ENCODE data around the gene CLEC3B.

CLEC3B gene

DNA sequence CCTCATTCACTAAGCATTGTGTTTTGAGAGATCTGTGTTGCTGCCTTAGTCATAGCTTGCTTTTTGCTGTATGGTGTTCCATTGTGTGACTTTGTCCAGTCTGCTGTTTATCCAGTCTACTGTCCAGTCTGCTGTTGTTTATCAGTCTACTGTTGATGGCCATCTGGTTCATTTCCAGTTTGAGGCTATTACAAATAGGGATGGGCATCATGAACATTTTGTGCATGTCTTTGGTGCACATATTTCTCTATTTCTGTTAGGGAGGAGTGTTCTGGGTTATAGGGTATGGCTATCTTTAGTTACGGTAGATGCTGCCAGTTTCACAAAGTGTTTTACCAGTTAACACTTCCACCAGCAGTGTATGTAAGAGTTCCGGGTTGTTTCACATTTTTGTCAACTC, 22.2 kb upstream of the CLEC3B start:
- no peak for FAIRE-seq

GRCh38 chr3:45007091-45007490, 19.0 kb upstream of the CLEC3B start:
- FAIRE-seq, result no peak

- no peak for FAIRE-seq
These were observed 18.0 kb upstream of the CLEC3B start for GRCh38 chr3:45008117-45008516.

GRCh38 chr3:45009868-45010267, 16.2 kb upstream of the CLEC3B start:
- FAIRE-seq, result no peak

DNA sequence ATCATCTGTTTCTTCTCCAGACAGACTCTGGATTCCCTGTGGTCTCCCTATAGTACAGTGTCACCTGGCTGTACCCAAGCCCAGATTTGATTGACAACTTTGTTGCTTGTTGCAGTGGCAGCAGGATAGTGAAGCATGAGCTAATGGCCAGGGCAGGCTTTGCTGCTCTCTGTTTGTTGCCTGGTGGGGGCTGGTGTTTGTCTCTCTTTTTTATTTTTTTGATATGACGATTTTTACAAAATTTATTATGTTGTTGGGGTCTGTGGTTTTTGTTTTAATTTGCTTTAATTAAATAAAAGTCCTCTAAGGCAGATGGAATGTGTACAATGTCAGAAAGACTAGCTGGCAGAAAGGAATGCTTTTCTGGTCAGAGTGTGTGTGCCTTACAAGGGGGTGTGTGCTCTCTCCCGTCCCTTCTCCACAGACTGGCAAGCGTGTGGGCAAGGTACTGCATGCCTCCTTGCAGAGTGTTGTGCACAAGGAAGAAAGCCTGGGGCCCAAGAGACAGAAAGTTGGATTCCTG, 15.2 kb upstream of the CLEC3B start:
- peak; percentile 89 for FAIRE-seq

GRCh38 chr3:45011756-45012508, 14.2 kb upstream of the CLEC3B start:
- peak; percentile 95 for FAIRE-seq

DNA sequence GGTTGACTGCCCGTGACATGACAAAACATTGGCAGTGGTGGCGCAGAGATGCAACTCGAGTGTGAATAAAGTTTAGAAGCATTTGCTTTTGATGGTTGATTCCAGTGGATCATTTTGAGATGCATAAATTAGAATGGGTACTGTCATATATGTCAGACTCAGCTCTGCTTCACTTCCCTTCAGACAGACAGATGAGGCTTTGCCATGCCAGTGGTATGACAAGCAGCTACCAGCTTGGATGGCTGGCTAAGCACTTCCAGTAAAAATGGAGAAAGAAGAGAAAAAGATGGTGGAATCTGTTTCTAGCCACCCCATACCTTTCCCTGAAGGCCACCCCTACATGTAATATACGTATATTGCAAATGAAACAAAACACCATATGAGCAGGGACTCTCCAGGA, 13.5 kb upstream of the CLEC3B start:
- FAIRE-seq, result no peak

DNA sequence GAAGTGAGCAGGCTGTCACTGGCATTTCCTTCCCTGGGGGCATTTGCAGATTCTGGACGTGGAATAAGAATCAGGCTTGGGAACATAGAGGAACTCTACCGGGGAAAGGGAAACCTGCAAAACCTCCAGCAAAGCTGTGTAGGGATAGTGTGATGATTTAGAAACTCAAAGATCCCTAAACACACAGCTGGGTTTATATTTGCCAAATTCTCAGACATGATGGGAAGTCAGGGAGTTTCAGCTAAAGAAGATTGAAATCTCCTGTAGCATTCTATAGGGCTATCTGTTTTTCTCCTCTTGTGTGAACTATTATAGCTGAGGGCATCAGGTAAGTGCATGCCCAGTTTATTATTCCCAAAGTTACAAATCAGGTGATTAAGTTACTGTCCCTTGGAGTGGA, 9.2 kb upstream of the CLEC3B start:
- no peak for FAIRE-seq

DNA sequence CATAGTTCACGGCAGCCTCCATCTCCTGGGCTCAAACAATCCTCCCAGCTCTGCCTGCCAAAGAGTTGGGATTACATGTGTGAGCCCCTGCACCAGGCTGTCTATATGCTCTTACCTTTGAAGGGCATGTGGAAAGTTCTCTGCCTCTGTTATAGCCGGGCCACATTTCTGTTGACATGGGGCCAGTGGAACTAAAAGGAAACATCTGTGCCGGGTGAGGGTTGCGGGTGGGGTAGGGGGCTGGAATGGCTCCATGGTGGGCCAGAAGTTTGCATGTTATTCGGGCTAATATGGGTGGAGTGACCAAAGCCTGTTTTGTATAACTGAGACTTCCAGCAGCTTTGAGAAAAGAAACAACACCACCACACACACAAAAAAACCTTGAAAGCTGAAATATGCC, 8.3 kb upstream of the CLEC3B start:
- no peak for FAIRE-seq

GRCh38 chr3:45020534-45020933, 5.6 kb upstream of the CLEC3B start:
- FAIRE-seq, result no peak

DNA sequence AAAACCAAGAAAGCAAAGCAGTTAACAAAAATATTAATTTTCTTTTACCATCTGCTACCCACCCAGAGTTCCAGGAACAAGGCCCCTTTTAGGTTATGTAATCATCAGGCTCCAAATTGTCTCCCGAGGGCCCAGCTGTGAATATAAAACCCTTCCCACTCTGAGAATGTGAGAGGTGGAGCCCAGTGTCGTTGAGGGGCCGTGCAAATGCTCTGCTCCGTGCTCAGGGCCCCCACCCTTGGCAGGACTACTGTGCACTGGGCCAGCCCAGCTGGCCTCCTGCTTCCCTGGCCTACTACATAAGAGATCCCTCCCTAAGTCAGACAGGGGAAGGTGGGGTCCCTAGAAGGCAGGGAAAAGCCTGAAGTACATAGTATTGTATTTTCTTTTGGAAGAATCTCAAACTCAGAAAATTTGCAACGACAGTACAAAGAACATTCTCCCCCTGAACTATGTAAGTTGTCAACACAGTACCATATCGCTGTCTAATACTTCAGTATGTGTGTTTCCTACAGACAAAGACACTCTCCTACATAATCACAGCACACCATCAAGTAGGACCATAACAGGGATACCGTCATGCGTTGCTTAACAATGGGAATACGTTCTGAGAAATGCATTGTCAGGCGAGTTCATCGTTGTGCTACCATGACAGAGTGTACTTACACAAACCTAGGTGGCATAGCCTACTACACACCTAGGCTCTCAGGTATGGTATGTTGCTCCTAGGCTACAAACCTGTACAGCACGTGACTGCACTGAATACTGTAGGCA, 4.4 kb upstream of the CLEC3B start:
- FAIRE-seq, result no peak

GRCh38 chr3:45023675-45024074, 2.4 kb upstream of the CLEC3B start:
- no peak for FAIRE-seq

GRCh38 chr3:45024542-45025255, 1.4 kb upstream of the CLEC3B start:
- no peak for FAIRE-seq

GRCh38 chr3:45026957-45027356, 854 bp downstream of the CLEC3B start:
- no peak for FAIRE-seq

GRCh38 chr3:45027441-45027840, 1.3 kb downstream of the CLEC3B start:
- no peak for FAIRE-seq

GRCh38 chr3:45029216-45029615, 3.1 kb downstream of the CLEC3B start:
- FAIRE-seq, result no peak

DNA sequence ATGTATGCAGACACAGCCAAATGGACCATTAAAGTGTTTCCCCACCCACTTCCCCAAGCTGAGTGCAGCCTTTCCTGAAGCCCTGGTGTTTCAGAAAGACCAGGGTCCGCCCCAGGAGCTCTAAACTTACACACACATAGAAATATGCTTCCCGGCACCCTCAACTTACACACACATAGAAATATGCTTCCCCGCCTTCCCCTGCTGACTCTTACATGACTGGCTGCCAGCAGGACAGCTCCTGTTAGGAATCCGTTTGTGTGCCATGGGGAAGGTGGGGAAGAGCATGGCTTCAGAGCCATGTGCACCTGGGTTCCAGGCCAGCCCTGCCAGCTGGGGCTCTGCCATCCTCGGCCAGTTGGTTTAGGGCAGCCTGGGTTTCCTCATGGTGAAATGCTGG, 3.6 kb downstream of the CLEC3B start:
- FAIRE-seq, result no peak

- no peak for FAIRE-seq
These were observed 5.4 kb downstream of the CLEC3B start for GRCh38 chr3:45031531-45031930.

- FAIRE-seq, result no peak
These were observed 6.0 kb downstream of the CLEC3B start for GRCh38 chr3:45032113-45032512.

- no peak for FAIRE-seq
These were observed 7.7 kb downstream of the CLEC3B start for GRCh38 chr3:45033791-45034190.

- no peak for FAIRE-seq
These were observed 8.6 kb downstream of the CLEC3B start for GRCh38 chr3:45034612-45035252.

- no peak for FAIRE-seq
These were observed 9.6 kb downstream of the CLEC3B start for GRCh38 chr3:45035441-45036301.

Measured in endometrium (tissue), 2 donors.